ENCODE data around the gene MED27. TPM values are rescaled to one million over a fixed set of nuclear protein-coding genes. Genes with fewer than 3 reads are reported as not detected.
"Not testable (repeated sequence)": the region's sequence is repeated elsewhere in the genome, so short reads cannot be mapped to it uniquely, and the experiment has no call there.

Gene MED27
- total RNA-seq, 2 experiments from 2014 or later, result 24.7 to 25.3 TPM

DNA sequence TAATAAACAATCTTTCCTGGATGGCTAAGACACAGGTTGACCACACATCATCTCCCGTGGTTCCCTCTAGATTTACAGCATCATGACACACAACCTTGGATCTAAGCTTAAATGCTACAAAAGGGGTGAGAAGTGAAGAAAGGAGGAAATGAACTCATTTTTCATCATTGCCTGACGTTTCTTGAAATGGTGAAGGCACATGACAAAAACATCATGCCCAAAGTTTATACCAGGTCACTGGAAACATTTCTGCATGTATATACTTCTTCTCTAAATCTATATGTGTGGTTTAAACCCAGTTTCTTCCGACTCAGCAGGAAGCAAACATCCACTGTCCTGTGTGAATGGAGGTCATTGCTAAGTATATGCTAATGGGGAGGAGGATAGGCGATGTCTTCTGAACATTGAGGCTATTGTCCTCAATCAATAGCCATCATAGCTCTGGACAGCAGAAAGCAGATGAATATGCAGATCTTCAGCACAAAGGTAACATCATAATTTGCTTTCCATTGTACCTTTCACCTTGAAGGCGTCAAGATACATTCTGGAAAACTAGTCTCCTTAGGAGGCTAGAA, 137.4 kb downstream of the MED27 start:
- CTCF ChIA-PET, result no interaction called here
- H3K36me3 Mint-ChIP-seq (ENCODE audit: low read depth), result peaks cover 4% of the 10 kb centered on the region

GRCh38 chr9:131937451-131937850, 142.2 kb downstream of the MED27 start:
- ChIA-PET CTCF (no interaction called here), POLR2A (no interaction called here)
- Mint-ChIP-seq H3K9me3 (ENCODE audit: insufficient read depth) (no peaks in the 10 kb centered on the region), H3K4me1 (ENCODE audit: low read depth) (no peaks in the 10 kb centered on the region), H3K36me3 (ENCODE audit: low read depth) (peaks cover 4% of the 10 kb centered on the region), H3K27ac (no peak overlapping the region), H3K27me3 (ENCODE audit: low read depth) (no peaks in the 10 kb centered on the region), H3K4me3 (no peak overlapping the region)
- DNase-seq, result no peak
- no peak for ATAC-seq

More for the DNA sequence above, 137.4 kb downstream of the MED27 start:
- Mint-ChIP-seq H3K27ac (no peak overlapping the region), H3K27me3 (ENCODE audit: low read depth) (no peaks in the 10 kb centered on the region), H3K4me3 (no peak overlapping the region), H3K9me3 (ENCODE audit: insufficient read depth) (no peaks in the 10 kb centered on the region), H3K4me1 (ENCODE audit: low read depth) (no peaks in the 10 kb centered on the region)
- ATAC-seq (no peak), DNase-seq (no peak)
- POLR2A ChIA-PET, result no interaction called here

- Mint-ChIP-seq H3K4me3 (no peak overlapping the region), H3K9me3 (ENCODE audit: insufficient read depth) (no peaks in the 10 kb centered on the region), H3K27ac (no peak overlapping the region), H3K36me3 (ENCODE audit: low read depth) (peaks cover 4% of the 10 kb centered on the region), H3K4me1 (ENCODE audit: low read depth) (no peaks in the 10 kb centered on the region), H3K27me3 (ENCODE audit: low read depth) (no peaks in the 10 kb centered on the region)
- ChIA-PET CTCF (no interaction called here), POLR2A (no interaction called here)
- ATAC-seq (no peak), DNase-seq (no peak)
These were observed 142.7 kb downstream of the MED27 start for GRCh38 chr9:131936929-131937328.

GRCh38 chr9:131934673-131935072, 145.0 kb downstream of the MED27 start:
- H3K4me3 Mint-ChIP-seq, result no peak overlapping the region
- H3K36me3 Mint-ChIP-seq (ENCODE audit: low read depth), result peaks cover 4% of the 10 kb centered on the region
- H3K4me1 Mint-ChIP-seq (ENCODE audit: low read depth), result no peaks in the 10 kb centered on the region
- CTCF ChIA-PET, result no interaction called here
- DNase-seq (no peak), ATAC-seq (no peak)
- no peaks in the 10 kb centered on the region for H3K9me3 Mint-ChIP-seq (ENCODE audit: insufficient read depth)
- H3K27ac Mint-ChIP-seq, result no peak overlapping the region
- no peaks in the 10 kb centered on the region for H3K27me3 Mint-ChIP-seq (ENCODE audit: low read depth)
- POLR2A ChIA-PET, result no interaction called here

GRCh38 chr9:131927091-131927490, 152.6 kb downstream of the MED27 start:
- ChIA-PET CTCF (no interaction called here), POLR2A (no interaction called here)
- no peak overlapping the region for H3K27ac Mint-ChIP-seq
- H3K36me3 Mint-ChIP-seq (ENCODE audit: low read depth), result peaks cover 2% of the 10 kb centered on the region
- DNase-seq (no peak), ATAC-seq (no peak)
- no peaks in the 10 kb centered on the region for H3K27me3 Mint-ChIP-seq (ENCODE audit: low read depth)
- H3K4me1 Mint-ChIP-seq (ENCODE audit: low read depth), result no peaks in the 10 kb centered on the region
- no peaks in the 10 kb centered on the region for H3K9me3 Mint-ChIP-seq (ENCODE audit: insufficient read depth)
- H3K4me3 Mint-ChIP-seq, result no peak overlapping the region

DNA sequence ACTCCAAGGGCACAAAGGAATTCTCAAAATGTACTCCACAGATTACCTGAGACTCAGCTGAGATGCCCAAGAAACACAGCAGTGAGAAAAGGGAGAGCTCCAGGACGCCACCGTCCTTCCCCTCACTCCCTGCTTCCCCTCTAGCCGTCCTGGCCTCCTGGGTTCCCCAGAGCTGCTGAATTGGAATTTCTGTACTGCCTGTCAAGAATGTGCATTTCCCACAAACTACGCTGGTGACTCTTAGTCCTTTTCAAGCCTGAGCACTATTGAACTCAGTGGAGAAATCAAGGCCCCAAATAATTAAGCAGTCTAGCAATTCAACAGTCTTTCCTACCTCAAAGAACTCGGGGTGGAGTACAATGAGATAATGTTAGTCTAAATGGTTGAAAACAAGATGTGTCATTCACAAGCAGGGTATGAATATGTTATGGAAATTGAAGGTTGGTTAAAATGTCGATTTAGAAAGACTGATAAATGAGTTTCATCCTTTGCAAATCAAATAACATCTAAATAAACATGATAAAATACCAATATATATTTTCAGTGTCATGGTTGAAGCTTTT, 153.2 kb downstream of the MED27 start:
- no peak for ATAC-seq
- Mint-ChIP-seq H3K4me1 (ENCODE audit: low read depth) (no peaks in the 10 kb centered on the region), H3K36me3 (ENCODE audit: low read depth) (peaks cover 2% of the 10 kb centered on the region), H3K27me3 (ENCODE audit: low read depth) (no peaks in the 10 kb centered on the region), H3K4me3 (no peak overlapping the region), H3K9me3 (ENCODE audit: insufficient read depth) (no peaks in the 10 kb centered on the region), H3K27ac (no peak overlapping the region)
- ChIA-PET CTCF (interaction anchor here (1.3 kb wide), 1 partner anchor 310 kb away, joined by 4 read pairs; no protein-coding TSS in a partner anchor), POLR2A (no interaction called here)
- DNase-seq, result no peak

DNA sequence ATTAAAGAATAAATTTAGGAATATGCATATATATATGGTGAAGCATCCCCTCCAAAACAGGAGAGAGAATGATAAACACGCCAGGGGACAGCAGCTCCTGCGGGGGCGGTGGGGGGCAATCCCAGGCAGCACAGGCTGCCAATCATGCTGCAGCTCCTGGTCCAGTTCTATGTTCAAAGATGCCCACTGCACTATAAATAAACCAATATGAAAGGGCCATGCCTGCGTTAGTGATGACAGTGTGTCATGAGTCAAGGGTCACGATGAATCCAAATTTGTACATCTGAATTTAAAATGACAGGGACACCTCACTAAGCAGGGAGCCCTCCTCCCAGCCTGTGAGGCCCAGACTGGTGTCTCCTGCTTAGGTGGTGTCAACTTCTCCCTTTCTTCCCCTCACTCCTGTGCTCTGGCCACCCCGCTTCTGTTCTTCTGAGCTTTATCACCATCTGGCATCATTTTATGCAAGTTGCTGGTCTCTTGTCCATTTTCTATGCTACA, 153.9 kb downstream of the MED27 start:
- ChIA-PET POLR2A (no interaction called here), CTCF (interaction anchor here (1.3 kb wide), 1 partner anchor 311 kb away, joined by 4 read pairs; no protein-coding TSS in a partner anchor)
- Mint-ChIP-seq H3K36me3 (ENCODE audit: low read depth) (peaks cover 2% of the 10 kb centered on the region), H3K4me1 (ENCODE audit: low read depth) (no peaks in the 10 kb centered on the region), H3K27ac (no peak overlapping the region), H3K9me3 (ENCODE audit: insufficient read depth) (no peaks in the 10 kb centered on the region), H3K27me3 (ENCODE audit: low read depth) (no peaks in the 10 kb centered on the region), H3K4me3 (no peak overlapping the region)
- ATAC-seq (no peak), DNase-seq (no peak)

GRCh38 chr9:131923766-131924165, 155.9 kb downstream of the MED27 start:
- DNase-seq (no peak), ATAC-seq (no peak)
- Mint-ChIP-seq H3K4me1 (ENCODE audit: low read depth) (no peaks in the 10 kb centered on the region), H3K27me3 (ENCODE audit: low read depth) (no peaks in the 10 kb centered on the region), H3K36me3 (ENCODE audit: low read depth) (peaks cover 2% of the 10 kb centered on the region), H3K9me3 (ENCODE audit: insufficient read depth) (no peaks in the 10 kb centered on the region), H3K4me3 (no peak overlapping the region), H3K27ac (no peak overlapping the region)
- ChIA-PET POLR2A (no interaction called here), CTCF (interaction anchor here (1.4 kb wide), 1 partner anchor 329 kb away, joined by 3 read pairs; no protein-coding TSS in a partner anchor)

DNA sequence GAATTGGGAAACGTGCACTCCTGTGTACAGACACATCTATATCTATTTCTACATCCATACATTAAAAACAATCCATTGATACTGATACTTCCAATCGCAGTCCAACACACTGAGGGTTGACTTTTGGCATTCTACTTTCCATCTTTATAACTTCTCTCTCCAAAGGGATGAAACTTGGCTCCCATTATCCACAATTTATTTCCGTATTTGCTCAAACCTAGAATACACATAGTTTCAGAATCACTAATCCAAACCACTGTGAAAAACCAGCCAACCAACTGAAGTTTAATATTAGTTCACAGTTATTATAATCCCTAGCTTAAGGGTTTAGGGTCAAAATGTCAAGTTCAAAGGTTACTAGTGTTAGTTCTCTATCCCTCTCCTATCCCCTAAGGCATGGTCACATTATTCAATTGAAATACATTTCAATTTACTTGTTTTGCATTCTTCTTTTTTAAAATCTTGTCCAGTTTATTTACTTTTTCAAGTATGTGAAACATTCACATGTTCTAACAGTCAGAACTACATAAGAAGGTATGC, 156.5 kb downstream of the MED27 start:
- Mint-ChIP-seq H3K4me1 (ENCODE audit: low read depth) (no peaks in the 10 kb centered on the region), H3K27ac (no peak overlapping the region), H3K27me3 (ENCODE audit: low read depth) (no peaks in the 10 kb centered on the region), H3K36me3 (ENCODE audit: low read depth) (peaks cover 2% of the 10 kb centered on the region), H3K9me3 (ENCODE audit: insufficient read depth) (no peaks in the 10 kb centered on the region), H3K4me3 (no peak overlapping the region)
- ATAC-seq (no peak), DNase-seq (no peak)
- CTCF ChIA-PET, result interaction anchor here (1.4 kb wide), 1 partner anchor 330 kb away, joined by 3 read pairs; no protein-coding TSS in a partner anchor
- POLR2A ChIA-PET, result no interaction called here

DNA sequence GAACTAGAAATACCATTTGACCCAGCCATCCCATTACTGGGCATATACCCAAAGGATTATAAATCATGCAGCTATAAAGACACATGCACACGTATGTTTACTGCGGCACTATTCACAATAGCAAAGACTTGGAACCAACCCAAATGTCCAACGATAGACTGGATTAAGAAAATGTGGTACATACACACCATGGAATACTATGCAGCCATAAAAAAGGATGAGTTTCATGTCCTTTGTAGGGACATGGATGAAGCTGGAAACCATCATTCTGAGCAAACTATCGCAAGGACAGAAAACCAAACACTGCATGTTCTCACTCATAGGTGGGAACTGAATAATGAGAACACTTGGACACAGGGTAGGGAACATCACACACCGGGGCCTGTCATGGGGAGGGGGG, 158.0 kb downstream of the MED27 start:
- CTCF ChIA-PET; H3K4me1 Mint-ChIP-seq (ENCODE audit: low read depth); DNase-seq; H3K27me3 Mint-ChIP-seq (ENCODE audit: low read depth); H3K9me3 Mint-ChIP-seq (ENCODE audit: insufficient read depth); H3K4me3 Mint-ChIP-seq; H3K27ac Mint-ChIP-seq; ATAC-seq; H3K36me3 Mint-ChIP-seq (ENCODE audit: low read depth): not testable (repeated sequence)
- POLR2A ChIA-PET, result interaction anchor here (0.6 kb wide), 1 partner anchor 844 kb away, joined by 3 read pairs; no protein-coding TSS in a partner anchor

- no peak for DNase-seq
- no peak overlapping the region for H3K4me3 Mint-ChIP-seq
- no peaks in the 10 kb centered on the region for H3K9me3 Mint-ChIP-seq (ENCODE audit: insufficient read depth)
- H3K4me1 Mint-ChIP-seq (ENCODE audit: low read depth), result no peaks in the 10 kb centered on the region
- ATAC-seq, result no peak
- ChIA-PET CTCF (no interaction called here), POLR2A (no interaction called here)
- H3K36me3 Mint-ChIP-seq (ENCODE audit: low read depth), result peaks cover 2% of the 10 kb centered on the region
- H3K27ac Mint-ChIP-seq, result no peak overlapping the region
- no peaks in the 10 kb centered on the region for H3K27me3 Mint-ChIP-seq (ENCODE audit: low read depth)
These were observed 160.5 kb downstream of the MED27 start for GRCh38 chr9:131919216-131919615.

DNA sequence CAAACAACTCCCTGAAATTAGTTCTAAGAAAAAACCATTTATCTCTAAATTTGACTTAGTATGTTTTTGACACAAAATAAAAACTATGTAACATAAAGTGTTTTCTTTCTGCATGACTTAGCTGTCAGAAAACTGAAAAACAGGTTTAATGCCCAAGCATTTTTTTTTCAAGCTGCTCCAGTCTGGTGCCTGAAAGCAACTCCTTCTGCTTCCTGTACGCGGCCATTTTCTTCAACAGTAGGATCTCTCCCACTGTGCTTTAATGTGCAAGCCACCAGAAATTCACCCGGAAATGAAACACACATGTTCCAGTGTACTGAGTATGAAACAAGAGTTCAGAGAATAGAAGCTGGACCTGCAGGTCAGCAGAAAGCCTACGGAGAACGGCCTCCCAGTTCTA, 161.2 kb downstream of the MED27 start:
- Mint-ChIP-seq H3K4me3 (no peak overlapping the region), H3K27me3 (ENCODE audit: low read depth) (no peaks in the 10 kb centered on the region), H3K4me1 (ENCODE audit: low read depth) (no peaks in the 10 kb centered on the region), H3K27ac (no peak overlapping the region), H3K9me3 (ENCODE audit: insufficient read depth) (no peaks in the 10 kb centered on the region), H3K36me3 (ENCODE audit: low read depth) (peaks cover 2% of the 10 kb centered on the region)
- no peak for ATAC-seq
- ChIA-PET CTCF (no interaction called here), POLR2A (no interaction called here)
- no peak for DNase-seq
